Measurements from ENCODE around the gene TNK1. TPM values are rescaled to one million over a fixed set of nuclear protein-coding genes. Genes with fewer than 3 reads are reported as not detected.

Gene TNK1
- total RNA-seq, 1 experiment from 2014 or later, result 0.90 TPM

GRCh38 chr17:7429722-7430121, 48.8 kb downstream of the TNK1 start:
- Histone ChIP-seq H3K27me3 (replicated peaks; ENCODE audit: insufficient read depth, low read depth, low read length, poor library complexity) (no peaks in the 10 kb centered on the region), H3K9me3 (ENCODE audit: low read depth, low read length, poor library complexity, severe bottlenecking) (no peaks in the 10 kb centered on the region), H3K27ac (ENCODE audit: low read depth, low read length, poor library complexity, severe bottlenecking) (no peak overlapping the region), H3K4me3 (ENCODE audit: low read depth, low read length, poor library complexity, severe bottlenecking) (no peak overlapping the region), H3K36me3 (ENCODE audit: insufficient read depth, low read length, poor library complexity, severe bottlenecking) (no peaks in the 10 kb centered on the region), H3K4me1 (ENCODE audit: insufficient read depth, low read length, poor library complexity, severe bottlenecking) (no peaks in the 10 kb centered on the region)
- POLR2A ChIA-PET (ENCODE audit: low non-redundant PET), result no interaction called here
- no peak for TF ChIP-seq EZH2 (IDR thresholded peaks at IDR 0.05; ENCODE audit: borderline replicate concordance, low read depth, low read length, poor library complexity, severe bottlenecking)
- intact Hi-C loops (cut with micrococcal nuclease; ENCODE audit: unreplicated experiment), result no loop called here
- DNase-seq (ENCODE audit: low spot score), result no peak
- CTCF ChIA-PET, result no interaction called here
- BruUV-seq (replicated peaks), result no TSS peak

GRCh38 chr17:7431231-7431630, 50.3 kb downstream of the TNK1 start:
- Histone ChIP-seq H3K27me3 (replicated peaks; ENCODE audit: insufficient read depth, low read depth, low read length, poor library complexity) (no peaks in the 10 kb centered on the region), H3K27ac (ENCODE audit: low read depth, low read length, poor library complexity, severe bottlenecking) (no peak overlapping the region), H3K36me3 (ENCODE audit: insufficient read depth, low read length, poor library complexity, severe bottlenecking) (no peaks in the 10 kb centered on the region), H3K4me3 (ENCODE audit: low read depth, low read length, poor library complexity, severe bottlenecking) (no peak overlapping the region), H3K9me3 (ENCODE audit: low read depth, low read length, poor library complexity, severe bottlenecking) (no peaks in the 10 kb centered on the region), H3K4me1 (ENCODE audit: insufficient read depth, low read length, poor library complexity, severe bottlenecking) (peaks cover 8% of the 10 kb centered on the region)
- BruUV-seq (replicated peaks), result no TSS peak
- intact Hi-C loops (cut with micrococcal nuclease; ENCODE audit: unreplicated experiment), result no loop called here
- TF ChIP-seq CTCF (conservative IDR thresholded peaks at IDR 0.05; ENCODE audit: low read depth, low read length) (no peak), EZH2 (IDR thresholded peaks at IDR 0.05; ENCODE audit: borderline replicate concordance, low read depth, low read length, poor library complexity, severe bottlenecking) (no peak)
- ChIA-PET POLR2A (ENCODE audit: low non-redundant PET) (no interaction called here), CTCF (interaction anchor here (1.0 kb wide), 1 partner anchor 129 kb away, joined by 5 read pairs; no protein-coding TSS in a partner anchor)
- DNase-seq (ENCODE audit: low spot score), result no peak

GRCh38 chr17:7432296-7432695, 51.4 kb downstream of the TNK1 start:
- DNase-seq (ENCODE audit: low spot score), result no peak
- no peaks in the 10 kb centered on the region for H3K9me3 ChIP-seq (ENCODE audit: low read depth, low read length, poor library complexity, severe bottlenecking)
- H3K36me3 ChIP-seq (ENCODE audit: insufficient read depth, low read length, poor library complexity, severe bottlenecking), result no peaks in the 10 kb centered on the region
- no peaks in the 10 kb centered on the region for H3K27me3 ChIP-seq (replicated peaks; ENCODE audit: insufficient read depth, low read depth, low read length, poor library complexity)
- TF ChIP-seq EZH2 (IDR thresholded peaks at IDR 0.05; ENCODE audit: borderline replicate concordance, low read depth, low read length, poor library complexity, severe bottlenecking) (no peak), CTCF (conservative IDR thresholded peaks at IDR 0.05; ENCODE audit: low read depth, low read length) (no peak)
- POLR2A ChIA-PET (ENCODE audit: low non-redundant PET), result no interaction called here
- H3K4me3 ChIP-seq (ENCODE audit: low read depth, low read length, poor library complexity, severe bottlenecking), result no peak overlapping the region
- no TSS peak for BruUV-seq (replicated peaks)
- intact Hi-C loops (cut with micrococcal nuclease; ENCODE audit: unreplicated experiment), result no loop called here
- no peak overlapping the region for H3K27ac ChIP-seq (ENCODE audit: low read depth, low read length, poor library complexity, severe bottlenecking)
- CTCF ChIA-PET, result no interaction called here
- H3K4me1 ChIP-seq (ENCODE audit: insufficient read depth, low read length, poor library complexity, severe bottlenecking), result peaks cover 14% of the 10 kb centered on the region
